Neural crest cell (in vitro differentiated cells): Measurements from ENCODE around the gene FCRL6. TPM values are rescaled to one million over a fixed set of nuclear protein-coding genes. Genes with fewer than 3 reads are reported as not detected.

Experiments
- DNase-seq: peaks from one replicate; pipeline ENCODE4 v3.0.0; 2021; ENCODE audit warnings: low read depth, mixed read lengths, low spot score
- H3K27ac Mint-ChIP-seq: one replicate; pipeline ENCODE4 v1.8.0; 2021; ENCODE audit warnings: mild to moderate bottlenecking, mixed read lengths; ENCODE audit not compliant: unreplicated experiment
- H3K27me3 Mint-ChIP-seq: 2 replicates; pipeline ENCODE4 v1.8.0; 2021; ENCODE audit warnings: low read depth, mild to moderate bottlenecking, mixed read lengths
- H3K36me3 Mint-ChIP-seq: 2 replicates; pipeline ENCODE4 v1.8.0; 2021; ENCODE audit warnings: low read depth, mild to moderate bottlenecking, mixed read lengths
- H3K4me1 Mint-ChIP-seq: 2 replicates; pipeline ENCODE4 v1.8.0; 2021; ENCODE audit warnings: mixed read lengths
- H3K4me3 Mint-ChIP-seq: one replicate; pipeline ENCODE4 v1.8.0; 2021; ENCODE audit warnings: mild to moderate bottlenecking, mixed read lengths
- H3K9me3 Mint-ChIP-seq: 2 replicates; pipeline ENCODE4 v1.8.0; 2021; ENCODE audit warnings: mixed read lengths
- total RNA-seq: library from RNA; stranded (reverse); gene quantifications from 2 replicates; pipeline ENCODE4 v1.2.1, GENCODE V29; 2021
- TF ChIP-seq, protein P1 (sequence below): fragments of 200-600 bp; sonication (generic); conservative IDR thresholded peaks from 2 replicates; pipeline ENCODE4 v1.5.0; 2021; ENCODE audit warnings: antibody characterized with exemption, mild to moderate bottlenecking

FCRL6 gene
- total RNA-seq, 1 donor from 2014 or later, result not detected

DNA sequence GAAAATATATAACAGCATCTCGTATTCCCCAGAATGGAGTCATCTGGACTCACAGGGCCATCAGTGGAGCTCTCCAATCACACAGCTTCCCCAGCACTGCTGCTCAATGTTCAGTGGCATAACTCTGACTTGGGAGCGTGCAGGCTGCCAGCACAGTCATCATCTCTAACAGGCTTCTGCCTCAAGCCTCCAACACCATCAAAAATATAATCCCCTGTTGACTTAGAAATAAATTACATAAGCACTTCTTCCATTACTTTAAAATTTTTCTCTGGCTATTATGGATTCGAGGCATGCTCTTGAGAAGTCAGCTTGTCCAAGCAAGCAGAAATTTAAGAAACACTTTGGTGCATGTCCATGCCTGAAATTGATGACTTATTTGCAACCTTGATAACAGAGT, 15.2 kb upstream of the FCRL6 start:
- no peak overlapping the region for H3K4me3 Mint-ChIP-seq
- no peak for DNase-seq
- H3K36me3 Mint-ChIP-seq, result peaks cover 2% of the 10 kb centered on the region
- no peak overlapping the region for H3K27ac Mint-ChIP-seq
- peaks cover 35% of the 10 kb centered on the region for H3K27me3 Mint-ChIP-seq
- H3K9me3 Mint-ChIP-seq, result no peaks in the 10 kb centered on the region
- H3K4me1 Mint-ChIP-seq, result no peaks in the 10 kb centered on the region
- TF ChIP-seq, protein P1, sequence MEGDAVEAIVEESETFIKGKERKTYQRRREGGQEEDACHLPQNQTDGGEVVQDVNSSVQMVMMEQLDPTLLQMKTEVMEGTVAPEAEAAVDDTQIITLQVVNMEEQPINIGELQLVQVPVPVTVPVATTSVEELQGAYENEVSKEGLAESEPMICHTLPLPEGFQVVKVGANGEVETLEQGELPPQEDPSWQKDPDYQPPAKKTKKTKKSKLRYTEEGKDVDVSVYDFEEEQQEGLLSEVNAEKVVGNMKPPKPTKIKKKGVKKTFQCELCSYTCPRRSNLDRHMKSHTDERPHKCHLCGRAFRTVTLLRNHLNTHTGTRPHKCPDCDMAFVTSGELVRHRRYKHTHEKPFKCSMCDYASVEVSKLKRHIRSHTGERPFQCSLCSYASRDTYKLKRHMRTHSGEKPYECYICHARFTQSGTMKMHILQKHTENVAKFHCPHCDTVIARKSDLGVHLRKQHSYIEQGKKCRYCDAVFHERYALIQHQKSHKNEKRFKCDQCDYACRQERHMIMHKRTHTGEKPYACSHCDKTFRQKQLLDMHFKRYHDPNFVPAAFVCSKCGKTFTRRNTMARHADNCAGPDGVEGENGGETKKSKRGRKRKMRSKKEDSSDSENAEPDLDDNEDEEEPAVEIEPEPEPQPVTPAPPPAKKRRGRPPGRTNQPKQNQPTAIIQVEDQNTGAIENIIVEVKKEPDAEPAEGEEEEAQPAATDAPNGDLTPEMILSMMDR, result no peak

DNA sequence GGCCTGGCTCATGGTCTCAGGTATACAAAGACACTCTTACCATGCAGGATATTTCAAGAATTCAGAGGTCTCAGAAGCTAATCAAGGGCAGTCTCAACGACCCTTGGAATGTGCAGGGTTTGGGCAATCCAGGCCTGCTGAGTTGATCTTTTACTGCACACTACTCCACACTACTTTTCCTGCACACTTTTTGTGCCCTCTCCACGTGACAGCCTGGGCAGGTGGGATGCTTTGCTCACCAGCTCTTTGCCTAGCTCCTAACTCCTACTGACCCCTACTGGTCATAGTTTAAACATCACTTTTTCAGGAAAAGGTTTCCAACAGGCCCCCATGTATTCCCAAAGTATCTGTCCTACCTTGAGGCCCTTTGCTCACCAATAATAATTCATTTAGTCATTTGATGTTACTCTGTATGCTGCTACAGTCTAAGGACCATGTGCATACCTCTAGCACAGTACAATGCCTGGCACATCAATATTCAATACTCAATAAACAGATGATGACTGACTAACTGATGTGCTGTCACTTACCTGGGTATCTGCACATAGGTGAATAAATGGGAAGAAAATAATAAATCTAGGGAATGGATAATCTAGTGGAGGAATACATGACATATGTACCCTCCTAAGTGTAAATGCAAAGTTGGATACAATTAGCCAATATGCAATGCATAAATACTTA, 11.8 kb upstream of the FCRL6 start:
- TF ChIP-seq, protein P1, result peak; percentile 61
- H3K4me3 Mint-ChIP-seq, result no peak overlapping the region
- no peaks in the 10 kb centered on the region for H3K9me3 Mint-ChIP-seq
- no peaks in the 10 kb centered on the region for H3K4me1 Mint-ChIP-seq
- H3K36me3 Mint-ChIP-seq, result no peaks in the 10 kb centered on the region
- H3K27me3 Mint-ChIP-seq, result peaks cover 40% of the 10 kb centered on the region
- H3K27ac Mint-ChIP-seq, result no peak overlapping the region
- DNase-seq, result no peak

DNA sequence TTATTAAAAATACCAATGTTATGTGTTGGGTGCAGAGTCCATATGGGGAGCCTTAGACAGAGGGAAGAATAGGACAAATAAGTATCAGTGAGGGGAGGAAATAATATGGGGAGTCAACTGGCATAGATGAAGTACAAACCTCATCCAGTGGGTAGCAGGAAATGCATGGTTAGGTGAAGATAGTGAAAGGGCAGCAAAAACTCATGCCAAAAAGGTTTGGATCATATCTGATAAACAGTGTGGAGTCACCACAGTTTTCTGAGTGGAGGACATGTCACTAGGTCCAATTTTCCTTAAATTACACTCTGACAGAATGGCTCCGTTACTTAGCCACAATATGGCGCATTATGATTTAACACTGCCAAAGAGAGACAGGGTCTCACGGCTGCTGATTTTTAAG, 11.1 kb upstream of the FCRL6 start:
- Mint-ChIP-seq H3K36me3 (no peaks in the 10 kb centered on the region), H3K4me3 (no peak overlapping the region), H3K4me1 (no peaks in the 10 kb centered on the region), H3K27ac (no peak overlapping the region), H3K9me3 (no peaks in the 10 kb centered on the region), H3K27me3 (peaks cover 40% of the 10 kb centered on the region)
- DNase-seq, result no peak
- TF ChIP-seq, protein P1, result no peak

DNA sequence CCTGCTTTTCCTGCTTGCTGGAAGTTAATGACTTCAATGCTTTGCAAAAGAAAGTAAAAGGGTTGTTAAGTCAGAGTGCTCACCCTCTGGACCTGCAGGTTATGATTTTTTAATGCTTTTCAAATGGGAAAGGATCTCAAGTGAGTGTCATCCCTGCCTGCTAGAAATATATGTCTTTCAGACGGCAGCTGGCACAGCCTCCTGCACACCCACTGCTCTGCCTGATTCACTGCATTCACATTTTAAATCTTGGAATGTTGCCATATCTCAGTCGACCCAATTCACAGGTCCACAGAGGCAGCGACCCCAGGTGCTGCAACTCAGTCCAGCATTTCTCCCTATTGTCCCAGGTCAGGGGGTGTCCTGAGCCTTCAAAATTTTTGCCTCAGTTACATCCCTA, 10.7 kb upstream of the FCRL6 start:
- no peaks in the 10 kb centered on the region for H3K4me1 Mint-ChIP-seq
- no peak overlapping the region for H3K4me3 Mint-ChIP-seq
- DNase-seq, result no peak
- H3K36me3 Mint-ChIP-seq, result no peaks in the 10 kb centered on the region
- H3K27ac Mint-ChIP-seq, result no peak overlapping the region
- H3K9me3 Mint-ChIP-seq, result no peaks in the 10 kb centered on the region
- TF ChIP-seq, protein P1, result no peak
- peaks cover 42% of the 10 kb centered on the region for H3K27me3 Mint-ChIP-seq

DNA sequence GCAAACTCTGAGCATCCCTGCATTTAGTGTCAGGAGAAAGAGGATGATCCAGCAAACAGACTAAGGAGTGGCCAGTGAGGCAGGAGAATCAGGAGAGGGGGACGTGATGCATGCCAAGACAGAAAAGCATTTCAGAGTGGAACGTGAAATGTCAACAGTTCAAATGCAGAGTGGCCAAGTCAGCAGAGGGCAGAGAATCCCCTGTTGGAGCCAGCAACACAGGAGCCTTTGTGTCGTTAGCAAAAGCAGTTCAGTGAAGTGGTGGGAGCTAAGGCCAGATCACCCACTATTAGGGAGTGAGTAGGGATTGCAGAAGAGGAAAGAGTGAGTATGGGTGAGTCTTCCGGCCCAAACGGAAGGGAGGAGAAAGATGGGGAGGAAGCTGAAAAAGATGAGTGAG, 6.6 kb upstream of the FCRL6 start:
- Mint-ChIP-seq H3K27ac (no peak overlapping the region), H3K4me3 (no peak overlapping the region), H3K9me3 (no peaks in the 10 kb centered on the region), H3K36me3 (no peaks in the 10 kb centered on the region), H3K4me1 (no peaks in the 10 kb centered on the region), H3K27me3 (peaks cover 59% of the 10 kb centered on the region)
- no peak for DNase-seq
- TF ChIP-seq, protein P1, result no peak
